Upper lobe of right lung (tissue), 1 donor: ENCODE results near the gene SPATA19. TPM values are rescaled to one million over a fixed set of nuclear protein-coding genes. Genes with fewer than 3 reads are reported as not detected.

Experiments
- ATAC-seq: fragments of 200-7000 bp; cut with Tn5 transposase; one replicate; pipeline ENCODE4 v1.9.1; 2020; ENCODE audit warnings: mild to moderate bottlenecking, moderate library complexity
- DNase-seq: peaks from one replicate; pipeline ENCODE4 v3.0.0-alpha.2; 2020
- H3K27ac ChIP-seq: fragments of 200-600 bp; one replicate; pipeline ENCODE4 v1.8.0; 2022
- H3K27me3 ChIP-seq: fragments of 200-600 bp; one replicate; pipeline ENCODE4 v1.8.0; 2022; ENCODE audit warnings: mild to moderate bottlenecking
- H3K36me3 ChIP-seq: fragments of 200-600 bp; one replicate; pipeline ENCODE4 v1.8.0; 2022
- H3K4me1 ChIP-seq: fragments of 200-600 bp; one replicate; pipeline ENCODE4 v1.8.0; 2022
- H3K4me3 ChIP-seq: fragments of 200-600 bp; one replicate; pipeline ENCODE4 v1.8.0; 2022; ENCODE audit warnings: mild to moderate bottlenecking
- H3K9me3 ChIP-seq: fragments of 200-600 bp; one replicate; pipeline ENCODE4 v1.8.0; 2022
- intact Hi-C: fragments of 100-400 bp; cut with DNase I; formaldehyde crosslinking; loops from one replicate; pipeline ENCODE4 v1.11.0; 2022
- total RNA-seq: library from RNA; stranded (reverse); fragmentation: NEBNext Ultra II Directional; extraction: Animal tissue kit (Norgen Biotek cat#: 25700); gene quantifications from one replicate; pipeline ENCODE4 v1.2.1, GENCODE V29; 2021
- TF ChIP-seq, protein P1 (sequence below): fragments of 200-600 bp; IDR thresholded peaks from one replicate; pipeline ENCODE4 v1.8.0; 2022; ENCODE audit warnings: antibody characterized with exemption
- donor health status: DM: no; HTN: yes; CAD: no; lungs with severe emphysema.

Gene SPATA19
- total RNA-seq, 1 donor from 2014 or later: not detected

DNA sequence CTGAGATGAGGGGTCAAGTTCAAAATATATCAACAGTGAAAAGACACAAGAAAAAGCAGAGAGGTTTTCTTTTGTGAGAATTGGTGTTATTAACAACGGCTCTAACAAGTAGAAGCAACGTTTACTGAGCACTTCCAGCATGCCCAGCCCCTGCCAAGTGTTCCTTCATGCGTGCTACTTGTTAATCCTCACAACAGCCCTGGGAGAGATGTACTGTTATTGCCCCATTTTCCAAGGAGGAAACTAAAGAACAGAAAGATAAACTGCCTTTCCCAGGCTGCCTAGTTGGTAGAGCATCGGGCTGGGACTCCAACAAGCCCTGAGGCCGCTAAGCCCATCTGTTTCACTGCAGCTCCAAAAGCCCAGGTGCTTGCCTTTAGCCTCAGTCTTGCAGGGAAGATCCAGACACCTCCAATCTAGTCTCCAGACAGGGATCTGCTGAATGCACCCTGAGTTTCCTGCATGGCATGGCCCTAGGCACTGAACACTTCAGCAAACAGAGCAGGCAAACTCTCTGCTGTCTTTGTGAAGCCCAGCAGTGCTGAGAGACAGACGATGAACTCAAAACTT is 25.5 kb downstream of the SPATA19 start:
- TF ChIP-seq, protein P1, sequence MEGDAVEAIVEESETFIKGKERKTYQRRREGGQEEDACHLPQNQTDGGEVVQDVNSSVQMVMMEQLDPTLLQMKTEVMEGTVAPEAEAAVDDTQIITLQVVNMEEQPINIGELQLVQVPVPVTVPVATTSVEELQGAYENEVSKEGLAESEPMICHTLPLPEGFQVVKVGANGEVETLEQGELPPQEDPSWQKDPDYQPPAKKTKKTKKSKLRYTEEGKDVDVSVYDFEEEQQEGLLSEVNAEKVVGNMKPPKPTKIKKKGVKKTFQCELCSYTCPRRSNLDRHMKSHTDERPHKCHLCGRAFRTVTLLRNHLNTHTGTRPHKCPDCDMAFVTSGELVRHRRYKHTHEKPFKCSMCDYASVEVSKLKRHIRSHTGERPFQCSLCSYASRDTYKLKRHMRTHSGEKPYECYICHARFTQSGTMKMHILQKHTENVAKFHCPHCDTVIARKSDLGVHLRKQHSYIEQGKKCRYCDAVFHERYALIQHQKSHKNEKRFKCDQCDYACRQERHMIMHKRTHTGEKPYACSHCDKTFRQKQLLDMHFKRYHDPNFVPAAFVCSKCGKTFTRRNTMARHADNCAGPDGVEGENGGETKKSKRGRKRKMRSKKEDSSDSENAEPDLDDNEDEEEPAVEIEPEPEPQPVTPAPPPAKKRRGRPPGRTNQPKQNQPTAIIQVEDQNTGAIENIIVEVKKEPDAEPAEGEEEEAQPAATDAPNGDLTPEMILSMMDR: no peak
- no peak for ATAC-seq
- Histone ChIP-seq H3K27ac (no peak overlapping the region), H3K27me3 (no peaks in the 10 kb centered on the region), H3K9me3 (no peaks in the 10 kb centered on the region), H3K4me1 (no peaks in the 10 kb centered on the region), H3K36me3 (no peaks in the 10 kb centered on the region), H3K4me3 (no peak overlapping the region)
- no peak for DNase-seq
- intact Hi-C loops: no loop called here

- Histone ChIP-seq H3K9me3 (no peaks in the 10 kb centered on the region), H3K4me1 (no peaks in the 10 kb centered on the region), H3K27ac (no peak overlapping the region), H3K4me3 (no peak overlapping the region), H3K27me3 (no peaks in the 10 kb centered on the region), H3K36me3 (no peaks in the 10 kb centered on the region)
- no peak for ATAC-seq
- intact Hi-C loops: no loop called here
- TF ChIP-seq, protein P1: no peak
- DNase-seq: no peak
These were observed 26.2 kb downstream of the SPATA19 start for GRCh38 chr11:133819114-133819513.

- H3K4me1 ChIP-seq: no peaks in the 10 kb centered on the region
- intact Hi-C loops: no loop called here
- no peaks in the 10 kb centered on the region for H3K27me3 ChIP-seq
- H3K36me3 ChIP-seq: no peaks in the 10 kb centered on the region
- ATAC-seq: no peak
- H3K4me3 ChIP-seq: no peak overlapping the region
- TF ChIP-seq, protein P1: no peak
- no peak overlapping the region for H3K27ac ChIP-seq
- no peaks in the 10 kb centered on the region for H3K9me3 ChIP-seq
- DNase-seq: no peak
These were observed 27.0 kb downstream of the SPATA19 start for GRCh38 chr11:133818302-133818701.

GRCh38 chr11:133817449-133817848 is 27.9 kb downstream of the SPATA19 start:
- no peak for DNase-seq
- Histone ChIP-seq H3K27me3 (no peaks in the 10 kb centered on the region), H3K4me3 (no peak overlapping the region), H3K4me1 (no peaks in the 10 kb centered on the region), H3K9me3 (no peaks in the 10 kb centered on the region), H3K27ac (no peak overlapping the region), H3K36me3 (no peaks in the 10 kb centered on the region)
- no peak for ATAC-seq
- TF ChIP-seq, protein P1: no peak
- intact Hi-C loops: no loop called here

DNA sequence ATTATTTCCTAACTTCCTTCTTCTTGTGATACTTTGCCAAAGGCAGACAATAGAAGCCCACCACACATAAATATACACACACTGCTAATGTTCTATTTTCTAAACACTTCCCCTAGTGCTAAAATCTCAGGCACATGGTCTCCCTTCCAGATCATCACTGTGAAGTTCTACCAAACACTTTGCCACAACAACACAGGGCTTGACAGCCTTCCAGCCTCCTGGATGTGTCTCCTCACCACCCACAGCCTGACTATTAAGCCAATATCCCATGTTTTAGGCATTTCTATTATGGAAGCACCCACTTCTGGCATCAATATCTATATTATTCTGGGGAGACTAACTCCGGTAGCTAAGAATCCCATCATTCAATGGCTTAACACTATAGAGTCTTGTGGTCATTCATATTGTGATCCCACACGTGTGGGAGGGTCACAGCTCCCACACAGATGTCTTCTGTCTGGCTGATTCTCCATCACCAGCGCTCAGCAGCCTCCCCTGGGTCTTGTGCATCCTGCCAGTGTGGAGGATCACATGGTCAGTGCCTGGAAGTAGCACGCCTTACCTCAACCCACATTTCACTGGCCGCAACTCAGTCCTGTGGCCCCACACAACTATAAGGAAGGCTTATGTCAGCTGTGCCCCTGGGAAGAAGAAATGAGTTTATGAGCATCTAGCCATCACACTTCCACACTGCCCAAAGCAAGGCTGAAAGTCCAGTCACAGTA is 29.0 kb downstream of the SPATA19 start:
- DNase-seq (no peak), ATAC-seq (no peak)
- no peaks in the 10 kb centered on the region for H3K27me3 ChIP-seq
- no peak overlapping the region for H3K27ac ChIP-seq
- no peak overlapping the region for H3K4me3 ChIP-seq
- H3K9me3 ChIP-seq: no peaks in the 10 kb centered on the region
- intact Hi-C loops: no loop called here
- no peaks in the 10 kb centered on the region for H3K4me1 ChIP-seq
- no peaks in the 10 kb centered on the region for H3K36me3 ChIP-seq
- TF ChIP-seq, protein P1: no peak
